Superior temporal gyrus (tissue), 1 donor: Measurements from ENCODE around the gene BCL2L1.
A peak's percentile ranks its signal among the peaks of the same experiment; 100 is the strongest.
"Not testable (repeated sequence)": the region's sequence is repeated elsewhere in the genome, so short reads cannot be mapped to it uniquely, and the experiment has no call there.

Experiments
- DNase-seq: peaks from one replicate; pipeline ENCODE4 v3.0.0-alpha.2; 2016; ENCODE audit errors: extremely low spot score

Gene BCL2L1

DNA sequence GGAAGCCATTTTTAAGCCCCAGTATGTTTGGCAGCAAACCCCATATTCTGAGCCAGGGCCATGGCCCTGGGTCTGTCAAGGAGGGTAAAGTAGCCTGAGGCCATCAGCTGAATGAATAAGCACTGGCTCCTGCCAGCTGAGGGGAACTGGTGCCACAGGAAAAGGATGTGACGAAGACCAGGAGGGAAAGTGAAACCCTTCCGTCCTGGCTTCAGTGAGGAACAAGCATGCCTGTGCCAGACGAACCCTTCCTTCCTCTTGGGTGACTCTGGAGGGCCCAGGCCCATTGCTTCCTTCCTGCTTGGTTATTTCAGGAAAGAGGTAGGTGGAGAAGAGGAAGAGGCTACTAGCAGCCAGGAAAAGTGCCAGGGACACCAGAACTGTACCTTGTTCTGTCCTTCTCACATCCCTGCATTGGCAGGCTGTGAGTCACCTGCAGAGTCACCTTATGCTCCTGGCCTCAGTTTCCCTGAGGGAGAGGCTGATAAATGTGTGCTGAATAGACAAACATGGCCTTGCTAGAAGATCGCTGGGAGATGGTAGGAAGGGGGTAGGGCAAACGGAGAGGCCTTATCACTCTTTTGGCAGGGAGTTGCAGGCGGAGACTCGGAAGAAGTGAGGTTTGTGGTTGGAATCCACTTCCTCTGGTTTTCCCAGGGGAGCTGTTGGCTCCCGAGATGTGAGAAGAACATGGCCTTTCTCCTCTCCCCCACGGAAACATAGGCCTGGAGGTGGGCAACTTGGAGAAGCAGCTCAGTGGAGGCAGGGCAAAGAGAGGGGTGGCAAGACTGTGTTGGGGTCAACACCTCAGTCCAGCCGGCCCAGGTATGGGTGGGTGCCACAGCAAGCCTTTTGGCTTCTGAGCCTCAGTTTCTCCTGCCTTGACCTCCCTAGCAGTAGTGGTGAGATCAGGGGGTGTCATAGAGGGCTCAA is 47.5 kb downstream of the BCL2L1 start:
- peak; percentile 73 for DNase-seq

DNA sequence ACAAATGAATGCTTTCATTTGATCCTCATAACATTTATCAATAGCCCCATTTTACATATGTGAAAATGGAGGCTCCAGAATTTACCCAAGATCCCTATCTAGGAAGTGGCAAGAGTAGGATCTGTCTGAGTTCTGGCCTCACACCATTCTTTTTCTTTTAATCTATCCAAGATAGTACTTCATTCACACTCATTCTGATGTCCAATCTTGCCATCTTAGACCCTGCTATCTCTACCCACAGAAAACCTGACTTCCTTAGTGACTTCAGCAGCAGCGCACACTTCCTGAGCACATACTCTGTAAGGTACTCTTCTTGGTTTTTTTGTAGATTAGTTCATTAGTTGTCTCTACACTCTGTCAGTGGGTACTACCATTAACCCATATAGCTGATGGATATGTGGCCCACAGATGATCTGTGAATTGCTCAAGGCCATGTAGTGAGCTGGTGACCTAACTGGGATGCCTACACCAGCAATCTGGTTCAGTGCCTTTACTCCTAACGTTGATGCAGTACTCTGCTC is 48.7 kb downstream of the BCL2L1 start:
- no peak for DNase-seq

DNA sequence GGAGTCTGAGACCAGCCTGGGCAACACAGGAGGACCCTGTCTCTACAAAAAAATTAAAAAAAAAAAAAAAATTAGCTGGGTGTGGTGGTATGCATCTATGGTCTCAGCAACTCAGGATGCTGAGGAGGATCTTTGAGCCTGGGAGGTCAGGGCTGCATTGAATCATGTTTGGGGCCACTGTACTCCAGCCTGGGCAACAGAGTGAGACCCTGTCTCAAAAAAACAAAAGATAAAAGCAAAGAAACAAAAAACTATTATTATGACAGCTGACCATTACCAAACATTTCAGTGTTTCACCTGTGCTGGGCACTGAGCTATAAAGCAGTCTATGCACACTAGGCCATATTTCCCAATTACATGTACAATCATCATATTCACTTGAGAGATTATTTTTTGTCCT is 49.2 kb downstream of the BCL2L1 start:
- no peak for DNase-seq

DNA sequence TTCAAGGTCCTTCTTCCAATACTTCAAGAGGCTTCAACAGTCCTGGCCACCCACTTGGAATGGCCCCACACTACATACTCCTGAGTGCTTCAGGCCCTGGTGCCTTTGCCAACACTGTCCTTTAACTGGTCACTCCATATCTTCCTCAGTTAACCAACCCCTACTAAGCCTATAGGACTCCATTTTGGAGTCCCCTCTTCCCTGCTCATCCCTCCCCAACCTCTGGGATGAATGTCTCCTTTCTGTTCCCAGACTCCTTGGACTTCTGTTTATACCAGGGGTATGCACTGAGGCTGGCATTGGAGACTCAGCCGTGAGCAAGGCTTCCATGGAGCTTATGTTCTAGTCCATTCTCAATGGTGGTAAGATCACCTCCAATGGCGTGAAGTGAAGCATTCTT is 51.3 kb downstream of the BCL2L1 start:
- DNase-seq, result no peak

DNA sequence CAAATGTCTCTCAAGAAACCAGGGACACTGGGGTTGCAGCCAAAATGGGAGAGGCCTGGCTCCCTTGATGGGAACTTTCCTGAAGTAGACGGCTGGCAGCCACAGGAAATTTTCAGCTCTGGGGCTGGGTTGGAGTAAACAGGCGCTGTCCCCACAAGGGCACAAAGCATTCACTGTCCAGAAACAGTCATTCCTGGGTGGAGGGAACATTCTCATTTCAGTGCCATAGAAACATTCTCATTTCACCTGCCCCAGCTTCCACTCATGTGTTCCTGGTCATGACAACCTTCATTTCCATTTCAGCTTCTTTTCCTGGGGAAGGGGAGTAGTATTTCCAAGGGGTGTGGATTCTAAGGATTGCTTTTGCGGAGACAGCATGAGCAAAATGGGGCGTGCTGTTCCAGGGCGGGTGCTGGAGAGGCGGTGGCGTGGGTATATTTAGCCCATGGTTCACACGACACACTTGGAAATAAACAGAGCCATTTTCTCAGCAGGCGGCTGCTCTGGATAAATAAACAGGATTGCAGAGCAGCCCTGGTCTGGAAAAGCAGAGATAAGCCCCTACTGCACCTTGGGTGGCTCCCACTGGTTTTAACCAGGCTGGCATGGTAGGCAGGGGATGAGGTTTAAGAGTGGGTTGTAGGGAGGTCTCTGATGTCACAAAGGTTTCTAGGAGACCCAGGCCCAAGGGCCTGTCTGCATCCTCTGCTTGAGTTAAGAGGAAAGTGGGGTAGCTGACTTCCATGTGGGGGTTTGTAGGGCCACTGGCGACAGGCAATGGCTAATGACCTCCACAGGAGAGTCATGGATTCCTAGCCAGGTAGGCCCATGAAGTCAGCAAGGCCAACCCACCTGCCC is 52.1 kb downstream of the BCL2L1 start:
- peak; percentile 91 for DNase-seq

DNA sequence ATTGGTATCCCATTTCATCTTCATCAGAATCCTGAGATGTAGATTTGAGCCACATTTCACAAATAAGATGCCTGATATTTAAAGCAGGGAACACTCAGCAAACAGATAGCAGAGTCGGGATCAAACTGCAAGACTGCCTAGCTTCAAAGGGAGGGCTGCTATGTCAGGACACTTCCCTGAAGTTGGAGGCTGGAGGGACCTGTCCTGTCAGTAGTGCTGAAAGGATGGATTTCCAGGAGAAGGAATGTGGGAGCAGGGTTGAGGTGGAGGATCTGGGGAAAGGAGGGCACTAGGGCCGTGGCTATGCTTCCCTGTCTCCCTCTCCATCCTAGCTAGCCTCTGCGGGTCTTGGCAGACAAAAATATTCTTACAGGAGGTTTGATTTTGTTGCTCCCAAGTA is 52.8 kb downstream of the BCL2L1 start:
- DNase-seq, result peak; percentile 63

DNA sequence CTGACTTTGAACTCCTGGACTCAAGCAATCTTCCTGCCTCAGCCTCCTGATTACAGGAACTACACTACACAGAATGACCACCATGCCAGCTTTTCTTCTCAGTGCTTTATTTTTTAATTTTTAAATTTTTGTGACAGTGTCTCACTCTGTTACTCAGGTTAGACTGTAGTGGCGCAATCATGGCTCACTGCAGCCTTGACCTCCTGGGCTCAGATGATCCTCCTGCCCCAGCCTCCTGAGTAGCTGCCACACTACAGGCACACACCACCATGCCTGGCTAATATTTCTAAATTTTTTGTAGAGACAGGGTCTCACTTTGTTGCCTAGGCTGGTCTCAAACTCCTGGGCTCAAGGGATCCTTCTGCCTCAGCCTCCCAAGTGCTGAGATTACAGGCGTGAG is 53.7 kb downstream of the BCL2L1 start:
- not testable (repeated sequence) for DNase-seq

DNA sequence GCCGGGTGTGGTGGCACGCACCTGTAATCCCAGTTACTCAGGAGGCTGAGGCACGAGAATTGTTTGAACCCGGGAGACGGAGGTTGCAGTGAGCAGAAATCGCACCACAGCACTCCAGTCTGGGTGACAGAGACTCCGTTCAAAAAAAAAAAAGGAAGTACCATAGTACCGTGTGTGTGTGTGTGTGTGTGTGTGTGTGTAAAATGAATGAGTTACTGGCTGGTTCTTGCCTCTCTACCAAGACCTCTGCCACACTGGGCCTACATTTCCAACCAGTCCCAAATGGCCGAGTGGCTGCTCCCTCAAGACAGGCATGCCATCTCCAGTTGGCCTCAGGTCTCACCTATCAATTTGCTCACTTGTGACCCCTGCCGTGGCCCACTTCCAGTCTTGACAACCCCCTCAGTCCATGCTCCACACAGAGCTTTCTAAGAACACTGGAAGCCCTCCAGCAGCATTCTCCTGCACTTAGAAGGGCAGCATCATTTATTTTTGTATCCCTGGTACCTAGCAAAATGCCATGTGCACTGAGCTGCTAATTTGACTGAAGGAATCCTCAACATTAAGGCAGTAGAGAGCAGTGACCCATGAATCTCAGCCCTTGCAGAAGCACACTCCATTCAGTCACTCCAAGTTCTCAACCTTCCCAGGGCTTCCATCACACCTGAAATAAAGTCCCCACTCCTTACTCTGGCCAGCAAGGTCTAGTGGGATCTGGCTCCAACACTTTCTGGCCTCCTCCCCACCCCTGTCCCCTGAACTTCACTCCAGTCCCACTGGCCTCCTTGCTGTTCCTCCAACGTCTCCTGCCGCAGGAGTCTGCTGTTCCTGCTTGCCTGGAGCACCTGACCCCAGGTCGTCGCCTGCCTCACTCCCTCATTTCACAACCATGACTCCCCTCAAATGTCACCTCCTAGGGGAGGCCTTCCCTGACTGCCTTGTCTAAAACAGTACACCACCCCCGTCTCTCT is 55.1 kb downstream of the BCL2L1 start:
- DNase-seq, result no peak

DNA sequence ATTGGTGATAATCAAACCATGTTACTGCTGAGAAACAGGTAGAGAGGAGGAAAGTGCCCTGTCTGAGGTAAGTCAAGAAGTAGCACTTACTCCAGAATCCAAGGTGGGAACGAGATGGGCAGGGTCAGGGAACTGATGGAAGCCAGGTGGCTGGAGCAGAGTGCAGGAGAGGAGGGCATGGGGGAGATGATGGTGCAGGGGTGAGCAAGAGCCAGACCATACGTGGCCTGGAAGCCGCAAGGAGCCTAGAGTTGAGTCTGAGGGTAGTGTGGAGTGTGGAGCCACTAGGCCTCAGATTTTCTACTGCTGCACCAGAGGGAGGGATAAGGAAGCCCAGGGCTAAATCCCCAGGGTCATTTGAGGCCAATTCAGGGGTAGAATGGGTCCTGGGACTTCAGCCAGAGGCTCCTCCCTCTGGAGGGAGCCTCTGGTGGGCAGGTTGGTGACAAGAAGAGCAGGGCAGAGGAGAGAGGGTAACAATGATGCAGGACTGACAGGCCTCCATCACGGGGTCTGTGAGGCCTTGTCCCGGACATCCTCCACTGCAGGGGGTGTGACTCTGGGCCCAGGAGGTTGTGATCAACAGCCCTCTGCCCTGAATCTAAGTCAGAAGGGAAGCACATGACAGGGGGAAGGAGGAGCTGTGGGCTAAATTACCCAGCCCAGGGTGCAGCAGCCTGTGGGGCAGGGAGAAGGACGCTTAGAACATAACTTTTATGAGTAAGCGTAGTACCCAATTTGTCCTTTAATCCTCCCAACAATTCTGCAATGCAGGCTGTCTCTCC is 56.2 kb downstream of the BCL2L1 start:
- DNase-seq, result peak; percentile 55

DNA sequence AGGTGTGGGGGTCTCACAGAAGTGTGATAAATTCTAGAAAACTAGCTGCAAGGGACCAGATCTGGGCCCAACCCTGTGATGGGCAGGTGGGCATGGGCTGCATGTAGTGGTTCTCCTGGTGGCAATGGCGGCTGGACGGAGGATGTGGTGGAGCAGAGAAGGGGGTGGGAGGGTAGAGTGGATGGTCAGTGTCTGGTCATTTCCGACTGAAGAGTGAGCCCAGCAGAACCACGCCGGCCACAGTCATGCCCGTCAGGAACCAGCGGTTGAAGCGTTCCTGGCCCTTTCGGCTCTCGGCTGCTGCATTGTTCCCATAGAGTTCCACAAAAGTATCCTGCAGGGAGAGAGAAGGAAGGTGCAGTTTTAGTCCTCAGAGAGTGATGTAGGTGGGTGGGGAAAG is 56.9 kb downstream of the BCL2L1 start:
- no peak for DNase-seq

DNA sequence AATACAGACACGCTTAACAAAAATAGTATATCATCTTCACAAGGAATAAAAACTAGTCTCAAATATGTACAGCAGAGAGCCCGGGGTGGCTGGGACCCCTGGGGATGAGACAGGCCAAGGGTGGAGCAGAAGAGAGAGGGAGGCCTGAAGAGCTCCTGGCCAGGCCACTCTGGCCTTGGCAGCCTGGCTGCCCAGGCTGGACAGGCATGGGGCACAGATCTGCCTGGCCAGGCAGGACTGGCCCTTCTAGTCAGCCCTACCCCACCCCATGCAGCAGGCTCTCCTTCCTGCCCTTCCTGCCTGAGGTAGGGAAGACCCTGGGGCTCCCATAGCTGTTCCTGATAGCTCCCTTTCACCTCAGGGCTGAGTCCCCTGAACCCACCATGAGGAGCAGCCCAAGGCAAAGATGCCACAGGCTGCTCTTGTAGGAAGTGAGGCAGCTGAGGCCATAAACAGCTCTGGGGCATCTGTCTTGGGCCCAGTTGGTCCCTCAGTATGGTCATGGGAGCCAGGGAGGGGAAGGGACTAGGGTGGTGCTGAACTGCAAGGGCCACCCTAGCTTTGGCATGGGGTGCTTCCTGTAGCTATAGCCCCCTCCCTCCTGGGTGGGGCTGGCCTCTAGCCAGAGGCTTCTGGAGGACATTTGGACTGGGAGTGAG is 57.8 kb downstream of the BCL2L1 start:
- DNase-seq, result no peak

DNA sequence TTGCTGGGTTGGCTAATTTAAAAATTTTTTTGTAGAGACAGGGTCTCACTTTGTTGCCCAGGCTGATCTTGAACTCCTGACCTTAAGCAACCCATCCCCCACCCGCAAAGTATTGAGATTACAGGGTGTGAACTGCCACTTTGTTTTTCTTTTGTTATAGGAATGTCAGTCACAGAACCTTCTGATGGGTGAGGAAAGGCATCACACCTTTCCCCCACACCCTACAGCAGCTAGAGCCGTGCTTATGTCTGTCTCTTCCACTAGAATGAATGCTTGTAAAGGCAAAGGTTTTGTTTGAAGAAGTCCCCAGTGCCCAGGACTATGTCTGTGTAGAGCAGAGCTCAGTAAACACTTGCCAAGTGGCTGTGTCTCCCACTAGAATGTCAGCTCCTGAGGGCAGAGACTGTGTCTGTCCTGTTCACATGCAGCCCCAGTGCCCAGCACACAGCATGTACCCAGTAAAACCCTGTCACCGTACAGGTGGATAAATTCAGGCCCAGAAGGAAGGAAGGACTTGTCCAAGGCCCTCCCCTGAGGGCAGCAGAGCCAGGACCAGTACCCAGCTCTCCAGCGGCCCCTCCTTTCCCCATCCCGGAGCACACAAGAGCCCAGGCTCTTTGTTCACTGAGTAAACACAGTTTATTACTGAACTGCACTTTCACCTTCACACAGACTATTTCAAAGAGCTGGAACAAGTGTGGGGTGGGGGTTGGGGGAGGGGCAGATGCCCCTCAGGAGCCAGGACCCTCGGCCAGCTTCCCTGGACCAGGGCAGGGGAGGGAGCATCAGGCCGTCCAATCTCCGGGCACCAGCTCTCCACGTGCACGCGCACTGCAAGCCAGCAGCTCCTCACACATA is 58.6 kb downstream of the BCL2L1 start:
- DNase-seq, result peak; percentile 56

DNA sequence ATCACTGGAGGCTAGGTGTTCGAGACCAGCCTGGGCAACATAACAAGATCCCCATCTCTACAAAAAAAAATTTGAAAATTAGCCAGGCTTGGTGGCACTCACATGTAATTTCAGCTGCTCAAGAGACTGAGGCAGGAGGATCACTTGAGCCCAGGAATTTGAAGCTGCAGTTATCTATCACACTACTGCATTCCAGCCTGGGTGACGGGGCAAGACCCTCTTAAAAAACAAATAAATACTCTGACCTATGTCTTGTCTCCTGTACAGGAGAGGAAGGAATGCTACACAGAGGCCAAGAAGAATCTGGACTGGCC is 59.2 kb downstream of the BCL2L1 start:
- DNase-seq, result no peak

DNA sequence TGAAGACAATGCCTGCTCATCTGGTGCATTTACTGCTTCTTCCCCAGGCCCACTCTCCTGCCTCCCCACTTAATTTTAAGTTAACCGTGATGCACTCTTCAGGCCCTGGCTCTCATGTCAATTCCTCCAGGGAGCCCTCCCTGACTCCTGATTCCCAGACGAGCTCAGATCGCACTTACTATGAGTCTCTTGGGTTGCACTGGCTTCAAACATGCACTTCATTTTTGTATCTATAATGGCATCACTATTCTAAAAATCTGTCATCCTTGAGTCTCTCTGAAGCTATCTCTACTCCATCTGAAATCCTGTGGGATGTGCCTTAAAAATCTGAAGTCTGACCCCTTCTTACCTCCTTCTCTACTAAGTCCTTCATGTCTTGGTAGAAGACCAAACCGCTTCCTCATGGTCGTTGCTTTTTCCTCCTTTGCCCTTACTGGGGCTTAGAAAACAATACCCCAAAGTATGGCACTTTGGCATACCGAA is 60.3 kb downstream of the BCL2L1 start:
- no peak for DNase-seq

DNA sequence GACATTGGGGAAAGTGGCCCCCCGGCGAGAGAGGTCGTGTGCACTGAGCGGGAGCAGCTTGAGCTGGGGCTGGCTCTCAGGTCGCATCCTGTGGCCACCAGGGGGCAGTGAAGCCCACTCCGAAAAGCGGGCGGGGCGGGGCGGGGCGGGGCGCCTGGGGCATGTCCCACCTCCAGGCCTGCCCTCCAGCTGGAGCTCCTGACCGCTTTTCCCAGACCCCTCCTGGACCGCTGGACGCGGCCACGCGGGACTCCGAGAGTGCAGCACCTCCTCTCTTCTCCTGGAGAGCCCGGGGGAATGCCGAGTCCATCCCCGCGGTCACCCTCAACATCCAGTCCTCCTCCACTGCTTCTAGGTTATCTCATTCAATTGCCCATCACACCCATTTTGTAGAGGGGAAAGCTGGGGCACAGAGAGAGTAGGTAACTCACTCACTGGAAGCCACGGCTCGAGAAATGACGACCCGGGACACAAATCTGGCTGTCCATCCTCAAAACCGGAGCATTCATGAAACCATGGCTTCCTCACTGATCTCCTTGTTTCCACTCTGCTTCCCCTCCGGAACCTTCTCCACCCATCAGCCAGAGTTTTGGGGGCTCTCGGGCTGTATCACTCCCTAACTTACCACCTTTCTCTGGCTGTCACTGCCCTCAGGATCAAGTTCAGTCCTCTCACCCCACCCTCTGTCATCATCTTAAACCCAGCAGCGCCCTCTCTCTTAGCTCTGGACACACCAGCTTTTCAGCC is 60.9 kb downstream of the BCL2L1 start:
- peak; percentile 85 for DNase-seq

DNA sequence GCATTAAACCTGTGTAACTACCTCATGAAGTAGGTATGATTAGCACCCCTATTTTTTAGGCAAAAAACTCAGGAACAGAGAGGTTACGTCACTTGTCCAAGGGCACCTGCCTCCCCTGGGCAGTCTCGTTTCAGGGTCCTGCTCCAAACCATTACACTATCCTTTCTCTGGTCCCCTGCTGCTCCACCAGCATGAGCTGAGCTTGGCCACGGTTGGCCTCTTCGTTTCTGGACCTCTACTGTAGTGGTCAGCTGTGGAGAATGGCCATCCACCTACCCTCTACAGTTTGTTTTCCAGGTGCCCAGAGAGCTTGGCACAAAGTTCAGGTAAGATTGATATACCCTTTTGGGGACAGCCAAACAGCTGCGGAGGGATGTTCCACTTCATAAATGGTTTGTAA is 68.1 kb downstream of the BCL2L1 start:
- no peak for DNase-seq

DNA sequence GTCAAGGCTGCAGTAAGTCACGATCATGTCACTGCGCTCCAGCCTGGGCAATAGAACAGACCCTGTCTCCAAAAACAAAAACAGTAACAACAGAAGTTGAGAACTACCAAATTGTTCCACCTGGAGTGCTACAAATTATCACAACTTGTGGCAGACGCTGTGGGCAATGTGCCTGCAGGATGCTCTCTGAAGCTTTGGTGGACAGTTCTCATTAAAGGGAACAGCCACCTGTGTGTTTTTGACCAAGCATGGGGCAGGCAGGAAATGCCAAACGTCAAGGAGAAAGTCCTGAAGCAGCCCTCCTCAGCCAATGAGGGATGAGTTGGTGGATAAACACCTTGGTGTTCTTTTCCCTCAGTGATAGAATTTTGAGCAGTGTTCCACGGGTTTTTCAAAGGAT is 69.1 kb downstream of the BCL2L1 start:
- no peak for DNase-seq

DNA sequence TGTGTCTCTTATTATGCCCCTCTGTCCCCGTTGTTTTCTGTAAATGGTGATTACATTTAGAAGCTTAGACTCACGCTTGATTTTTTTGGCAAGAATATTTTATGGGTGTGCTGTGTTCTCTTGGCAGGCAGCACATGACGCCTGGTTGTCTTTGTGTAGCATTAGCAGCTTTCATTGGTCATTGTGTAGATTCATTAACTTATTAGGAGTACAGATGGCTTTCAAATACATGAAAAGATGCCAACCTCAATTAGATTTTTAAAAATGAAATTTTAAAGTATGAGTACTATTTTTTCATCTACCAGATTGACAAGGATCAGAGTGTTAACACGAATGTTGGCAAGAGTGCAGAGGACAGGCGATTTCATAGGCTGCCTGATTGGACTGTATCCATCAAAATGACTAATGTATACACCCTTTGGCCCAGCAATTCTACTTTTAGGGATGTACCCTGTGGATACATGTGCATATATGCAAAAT is 69.7 kb downstream of the BCL2L1 start:
- DNase-seq, result no peak
